Prostate gland (tissue), 2 donors: ENCODE measurements around the gene RBM24.

Source experiments
- CTCF ChIP-seq, 4 experiments: fragments of 200-600 bp in 2 of 4; fragments of 450-650 bp in 2 of 4; sonication (generic) in 2 of 4; IDR thresholded peaks; 1 replicate in 3 of 4; 2 replicates in 1 of 4; pipeline ENCODE4 v1.5.1; 2016 to 2019; ENCODE audit warnings: antibody characterized with exemption in 4 of 4, mild to moderate bottlenecking in 2 of 4, moderate library complexity in 2 of 4
- POLR2A ChIP-seq: fragments of 450-650 bp; IDR thresholded peaks from one replicate; pipeline ENCODE4 v1.6.1; 2016; ENCODE audit warnings: antibody characterized with exemption, mild to moderate bottlenecking
- POLR2AphosphoS5 ChIP-seq: sonication (generic); formaldehyde crosslinking; IDR thresholded peaks from one replicate; pipeline ENCODE4 v1.6.1; 2017; ENCODE audit warnings: antibody characterized with exemption

- TF ChIP-seq CTCF (IDR thresholded peaks at IDR 0.05) (no peak), POLR2A (no peak), POLR2AphosphoS5 (no peak)
Observed at GRCh38 chr6:17269840-17270239, 11.3 kb upstream of the RBM24 start.
